Upper lobe of right lung (tissue), 1 donor: Measurements from ENCODE around the gene TRPV5. TPM values are rescaled to one million over a fixed set of nuclear protein-coding genes. Genes with fewer than 3 reads are reported as not detected.

Source experiments
- ATAC-seq: fragments of 200-7000 bp; cut with Tn5 transposase; one replicate; pipeline ENCODE4 v1.9.1; 2020; ENCODE audit warnings: mild to moderate bottlenecking, moderate library complexity
- DNase-seq: peaks from one replicate; pipeline ENCODE4 v3.0.0-alpha.2; 2020
- H3K27ac ChIP-seq: fragments of 200-600 bp; one replicate; pipeline ENCODE4 v1.8.0; 2022
- H3K27me3 ChIP-seq: fragments of 200-600 bp; one replicate; pipeline ENCODE4 v1.8.0; 2022; ENCODE audit warnings: mild to moderate bottlenecking
- H3K36me3 ChIP-seq: fragments of 200-600 bp; one replicate; pipeline ENCODE4 v1.8.0; 2022
- H3K4me1 ChIP-seq: fragments of 200-600 bp; one replicate; pipeline ENCODE4 v1.8.0; 2022
- H3K4me3 ChIP-seq: fragments of 200-600 bp; one replicate; pipeline ENCODE4 v1.8.0; 2022; ENCODE audit warnings: mild to moderate bottlenecking
- H3K9me3 ChIP-seq: fragments of 200-600 bp; one replicate; pipeline ENCODE4 v1.8.0; 2022
- CTCF ChIP-seq: fragments of 200-600 bp; IDR thresholded peaks from one replicate; pipeline ENCODE4 v1.8.0; 2022; ENCODE audit warnings: antibody characterized with exemption
- intact Hi-C: fragments of 100-400 bp; cut with DNase I; formaldehyde crosslinking; loops from one replicate; pipeline ENCODE4 v1.11.0; 2022
- total RNA-seq: library from RNA; stranded (reverse); fragmentation: NEBNext Ultra II Directional; extraction: Animal tissue kit (Norgen Biotek cat#: 25700); gene quantifications from one replicate; pipeline ENCODE4 v1.2.1, GENCODE V29; 2021
- donor health status: DM: no; HTN: yes; CAD: no; lungs with severe emphysema.

The TRPV5 gene
- total RNA-seq, 1 donor from 2014 or later: not detected

- H3K27ac ChIP-seq: no peak overlapping the region
- DNase-seq (no peak), ATAC-seq (no peak)
- H3K4me3 ChIP-seq: no peak overlapping the region
- H3K4me1 ChIP-seq: no peaks in the 10 kb centered on the region
- no peaks in the 10 kb centered on the region for H3K27me3 ChIP-seq
- H3K36me3 ChIP-seq: no peaks in the 10 kb centered on the region
- intact Hi-C loops: no loop called here
- H3K9me3 ChIP-seq: no peaks in the 10 kb centered on the region
- no peak for TF ChIP-seq CTCF
Measured at GRCh38 chr7:142932386-142933091, 1.0 kb downstream of the TRPV5 start.

- H3K4me3 ChIP-seq: no peak overlapping the region
- no peak overlapping the region for H3K27ac ChIP-seq
- no peaks in the 10 kb centered on the region for H3K9me3 ChIP-seq
- H3K36me3 ChIP-seq: no peaks in the 10 kb centered on the region
- intact Hi-C loops: no loop called here
- no peaks in the 10 kb centered on the region for H3K27me3 ChIP-seq
- DNase-seq (no peak), ATAC-seq (no peak)
- TF ChIP-seq CTCF: no peak
- H3K4me1 ChIP-seq: no peaks in the 10 kb centered on the region
Measured at GRCh38 chr7:142930126-142930730, 3.3 kb downstream of the TRPV5 start.

GRCh38 chr7:142927949-142928348 lies 5.6 kb downstream of the TRPV5 start:
- Histone ChIP-seq H3K36me3 (no peaks in the 10 kb centered on the region), H3K27ac (no peak overlapping the region), H3K4me1 (no peaks in the 10 kb centered on the region), H3K9me3 (no peaks in the 10 kb centered on the region), H3K27me3 (no peaks in the 10 kb centered on the region), H3K4me3 (no peak overlapping the region)
- intact Hi-C loops: no loop called here
- DNase-seq (no peak), ATAC-seq (no peak)
- TF ChIP-seq CTCF: no peak

GRCh38 chr7:142927085-142927745 lies 6.3 kb downstream of the TRPV5 start:
- Histone ChIP-seq H3K36me3 (no peaks in the 10 kb centered on the region), H3K4me3 (no peak overlapping the region), H3K27ac (peak overlapping the region; percentile 33), H3K4me1 (no peaks in the 10 kb centered on the region), H3K9me3 (no peaks in the 10 kb centered on the region), H3K27me3 (no peaks in the 10 kb centered on the region)
- peak; percentile 82 for ATAC-seq
- no peak for TF ChIP-seq CTCF
- DNase-seq: no peak
- intact Hi-C loops: no loop called here

- no peaks in the 10 kb centered on the region for H3K4me1 ChIP-seq
- H3K27me3 ChIP-seq: no peaks in the 10 kb centered on the region
- DNase-seq (no peak), ATAC-seq (no peak)
- no peaks in the 10 kb centered on the region for H3K36me3 ChIP-seq
- no peak overlapping the region for H3K4me3 ChIP-seq
- H3K27ac ChIP-seq: no peak overlapping the region
- intact Hi-C loops: no loop called here
- no peaks in the 10 kb centered on the region for H3K9me3 ChIP-seq
- TF ChIP-seq CTCF: no peak
Measured at GRCh38 chr7:142925413-142925812, 8.1 kb downstream of the TRPV5 start.
